Liver (tissue), 9 donors: ENCODE results near the gene OTOG. TPM values are rescaled to one million over a fixed set of nuclear protein-coding genes. Genes with fewer than 3 reads are reported as not detected.

Experiments used
- DNase-seq: peaks from one replicate; pipeline ENCODE4 v3.0.0-alpha.2; 2017; ENCODE audit warnings: low spot score
- H3K27ac ChIP-seq, 2 donors: one replicate each; pipeline ENCODE4 v1.7.0; 2013; ENCODE audit warnings: inconsistent platforms in 2 of 2, low read length in 2 of 2, control low read depth in 1 of 2, low read depth in 1 of 2, mild to moderate bottlenecking in 1 of 2
- H3K27me3 ChIP-seq, 4 donors: one replicate each; pipeline versions ENCODE4 v1.6.1 to v1.7.0; 2013; ENCODE audit warnings: low read length in 3 of 4, inconsistent platforms in 1 of 4, mild to moderate bottlenecking in 1 of 4, moderate library complexity in 1 of 4; ENCODE audit not compliant: control insufficient read depth in 4 of 4, insufficient read depth in 4 of 4
- H3K36me3 ChIP-seq, 4 donors: one replicate each; pipeline versions ENCODE4 v1.6.1 to v1.7.0; 2013; ENCODE audit warnings: low read length in 3 of 4, mild to moderate bottlenecking in 3 of 4, low read depth in 1 of 4, moderate library complexity in 1 of 4; ENCODE audit not compliant: control insufficient read depth in 4 of 4, insufficient read depth in 3 of 4
- H3K4me1 ChIP-seq, 4 donors: one replicate each; pipeline versions ENCODE4 v1.6.1 to v1.7.0; 2013; ENCODE audit warnings: low read length in 3 of 4, mild to moderate bottlenecking in 3 of 4, moderate library complexity in 1 of 4; ENCODE audit not compliant: control insufficient read depth in 4 of 4, insufficient read depth in 4 of 4
- H3K4me3 ChIP-seq, 3 donors: one replicate each; pipeline versions ENCODE4 v1.6.1 to v1.7.0; 2013; ENCODE audit warnings: low read length in 3 of 3, control low read depth in 1 of 3, low read depth in 1 of 3, mild to moderate bottlenecking in 1 of 3
- H3K9ac ChIP-seq, 2 donors: one replicate each; pipeline ENCODE4 v1.7.0; 2013; ENCODE audit warnings: low read length in 2 of 2, mild to moderate bottlenecking in 2 of 2, moderate library complexity in 2 of 2, control low read depth in 1 of 2, low read depth in 1 of 2
- H3K9me3 ChIP-seq, 4 donors: one replicate each; pipeline versions ENCODE4 v1.6.1 to v1.7.0; 2013; ENCODE audit warnings: low read length in 3 of 4; ENCODE audit not compliant: control insufficient read depth in 4 of 4
- ATF3 ChIP-seq: IDR thresholded peaks from 2 replicates; pipeline ENCODE4 v1.6.1; 2016; ENCODE audit warnings: antibody characterized with exemption
- CTCF ChIP-seq: fragments of 150-350 bp; IDR thresholded peaks from 2 replicates; pipeline ENCODE4 v1.5.1; 2017; ENCODE audit warnings: improper control_type of control experiment, low read depth, low read length; ENCODE audit not compliant: missing input control
- FOXA1 ChIP-seq: IDR thresholded peaks from 2 replicates; pipeline ENCODE4 v1.6.1; 2016; ENCODE audit warnings: antibody characterized with exemption
- FOXA2 ChIP-seq: IDR thresholded peaks from 2 replicates; pipeline ENCODE4 v1.6.1; 2016; ENCODE audit warnings: antibody characterized with exemption
- HNF4A ChIP-seq, 2 donors: conservative IDR thresholded peaks; 2 replicates each; pipeline ENCODE4 v1.6.1; 2016; ENCODE audit warnings: antibody characterized with exemption in 2 of 2, mild to moderate bottlenecking in 2 of 2
- HNF4G ChIP-seq: IDR thresholded peaks from 2 replicates; pipeline ENCODE4 v1.6.1; 2016; ENCODE audit warnings: antibody characterized with exemption
- JUND ChIP-seq, 2 donors: IDR thresholded peaks; 2 replicates each; pipeline ENCODE4 v1.6.1; 2016; ENCODE audit warnings: antibody characterized with exemption in 2 of 2
- MAX ChIP-seq: IDR thresholded peaks from 2 replicates; pipeline ENCODE4 v1.6.1; 2016; ENCODE audit warnings: antibody characterized with exemption
- NR2F2 ChIP-seq: IDR thresholded peaks from 2 replicates; pipeline ENCODE4 v1.6.1; 2016; ENCODE audit warnings: antibody characterized with exemption
- RAD21 ChIP-seq, 2 donors: IDR thresholded peaks; 2 replicates each; pipeline ENCODE4 v1.6.1; 2016; ENCODE audit warnings: antibody characterized with exemption in 2 of 2, mild to moderate bottlenecking in 2 of 2
- RXRA ChIP-seq, 2 donors: IDR thresholded peaks; 2 replicates each; pipeline ENCODE4 v1.6.1; 2017 to 2018; ENCODE audit warnings: antibody characterized with exemption in 2 of 2, mild to moderate bottlenecking in 1 of 2
- SP1 ChIP-seq: IDR thresholded peaks from 2 replicates; pipeline ENCODE4 v1.6.1; 2018; ENCODE audit warnings: antibody characterized with exemption, mild to moderate bottlenecking
- WGBS: extraction: QIAGEN DNeasy Blood & Tissue Kit; methylation state at CpG from one replicate; pipeline ENCODE4 v1.1.7; 2013; 5-methylcytosine and 5-hydroxymethylcytosine counted together
- polyA plus RNA-seq, 2 donors: library from polyadenylated mRNA; stranded (reverse) in 1 of 2; unstranded in 1 of 2; fragments of 200-250 nt in 1 of 2; fragments of >200 nt in 1 of 2; fragmentation: Nextera tagmentation in 1 of 2; extraction: Ambion mirVana in 1 of 2; gene quantifications; one replicate each; pipeline versions ENCODE4 v1.2.1 to v1.2.3, GENCODE V29; 2013 to 2015
- total RNA-seq, 2 donors: library from RNA; depleted of rRNA; stranded (reverse); fragments of >200 nt; gene quantifications; one replicate each; pipeline ENCODE4 v1.2.3, GENCODE V29; 2014
- TF ChIP-seq, protein P1 (sequence below): IDR thresholded peaks from 2 replicates; pipeline ENCODE4 v1.6.1; 2016; ENCODE audit warnings: antibody characterized with exemption
- TF ChIP-seq, protein P2 (sequence below): IDR thresholded peaks from 2 replicates; pipeline ENCODE4 v1.6.1; 2016; ENCODE audit warnings: antibody characterized with exemption, mild to moderate bottlenecking
- donor health status: healthy.
- donor health status: healthy.
- donor health status: healthy.
- donor health status: healthy.
- donor health status: healthy.

Gene OTOG
- total and polyA plus RNA-seq, 4 donors: not detected

DNA sequence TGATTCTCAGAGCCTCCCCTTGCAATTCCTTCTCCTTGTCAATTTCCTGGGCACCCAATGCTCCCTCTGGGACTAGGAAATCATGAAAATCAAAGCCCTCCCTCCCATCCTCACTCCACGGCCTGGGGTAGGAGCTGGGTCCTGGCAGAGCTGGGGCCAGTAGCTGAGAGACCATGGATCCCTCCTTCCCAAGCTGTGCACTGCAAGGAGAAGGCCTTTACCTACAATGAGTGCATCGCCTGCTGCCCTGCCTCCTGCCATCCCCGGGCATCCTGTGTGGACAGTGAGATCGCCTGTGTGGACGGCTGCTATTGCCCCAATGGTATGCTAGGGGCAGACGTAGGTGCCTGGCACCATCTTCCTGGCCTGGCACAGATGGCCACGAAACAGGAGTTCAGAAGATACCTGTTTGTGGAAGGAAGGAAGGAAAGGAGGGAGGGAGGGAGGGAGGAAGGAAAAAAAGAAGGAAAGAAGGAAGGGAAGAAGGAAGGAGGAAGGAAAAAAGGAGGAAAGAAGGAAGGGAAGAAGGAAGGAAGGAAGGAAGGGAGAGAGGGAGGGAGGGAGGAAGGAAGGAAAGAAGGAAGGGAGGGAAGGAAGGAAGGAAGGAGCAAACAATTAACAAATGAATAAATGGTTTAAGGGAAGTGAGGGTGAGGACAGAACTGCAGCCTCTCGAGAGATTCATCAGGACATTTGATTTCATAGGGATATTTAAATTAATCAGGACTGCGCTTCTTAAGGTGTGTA lies 12.5 kb downstream of the OTOG start:
- 85% methylated on average over 9 of the region's 9 CpGs for WGBS
- DNase-seq: no peak
- H3K27ac ChIP-seq: no peak overlapping the region
- no peaks in the 10 kb centered on the region for H3K36me3 ChIP-seq
- TF ChIP-seq FOXA1 (no peak), MAX (no peak), HNF4G (no peak), JUND (IDR thresholded peaks at IDR 0.05) (no peak), NR2F2 (no peak), CTCF (no peak)
- TF ChIP-seq, protein P1, sequence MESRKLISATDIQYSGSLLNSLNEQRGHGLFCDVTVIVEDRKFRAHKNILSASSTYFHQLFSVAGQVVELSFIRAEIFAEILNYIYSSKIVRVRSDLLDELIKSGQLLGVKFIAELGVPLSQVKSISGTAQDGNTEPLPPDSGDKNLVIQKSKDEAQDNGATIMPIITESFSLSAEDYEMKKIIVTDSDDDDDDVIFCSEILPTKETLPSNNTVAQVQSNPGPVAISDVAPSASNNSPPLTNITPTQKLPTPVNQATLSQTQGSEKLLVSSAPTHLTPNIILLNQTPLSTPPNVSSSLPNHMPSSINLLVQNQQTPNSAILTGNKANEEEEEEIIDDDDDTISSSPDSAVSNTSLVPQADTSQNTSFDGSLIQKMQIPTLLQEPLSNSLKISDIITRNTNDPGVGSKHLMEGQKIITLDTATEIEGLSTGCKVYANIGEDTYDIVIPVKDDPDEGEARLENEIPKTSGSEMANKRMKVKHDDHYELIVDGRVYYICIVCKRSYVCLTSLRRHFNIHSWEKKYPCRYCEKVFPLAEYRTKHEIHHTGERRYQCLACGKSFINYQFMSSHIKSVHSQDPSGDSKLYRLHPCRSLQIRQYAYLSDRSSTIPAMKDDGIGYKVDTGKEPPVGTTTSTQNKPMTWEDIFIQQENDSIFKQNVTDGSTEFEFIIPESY: no peak
- H3K9ac ChIP-seq: no peak overlapping the region
- H3K27me3 ChIP-seq: peaks cover 0 to 2% (median 0%) of the 10 kb centered on the region in 4 donors
- H3K4me3 ChIP-seq: no peak overlapping the region
- H3K9me3 ChIP-seq: no peaks in the 10 kb centered on the region
- no peaks in the 10 kb centered on the region for H3K4me1 ChIP-seq

GRCh38 chr11:17560281-17561110 lies 13.4 kb downstream of the OTOG start:
- Histone ChIP-seq H3K36me3 (no peaks in the 10 kb centered on the region), H3K4me3 (no peak overlapping the region), H3K27me3 (peaks cover 0 to 2% (median 0%) of the 10 kb centered on the region in 4 donors), H3K4me1 (no peaks in the 10 kb centered on the region), H3K9me3 (no peaks in the 10 kb centered on the region), H3K27ac (no peak overlapping the region), H3K9ac (no peak overlapping the region)
- DNase-seq: no peak
- no peak for TF ChIP-seq RXRA (IDR thresholded peaks at IDR 0.05)
- 63% methylated on average over 12 of the region's 12 CpGs for whole genome bisulfite sequencing

DNA sequence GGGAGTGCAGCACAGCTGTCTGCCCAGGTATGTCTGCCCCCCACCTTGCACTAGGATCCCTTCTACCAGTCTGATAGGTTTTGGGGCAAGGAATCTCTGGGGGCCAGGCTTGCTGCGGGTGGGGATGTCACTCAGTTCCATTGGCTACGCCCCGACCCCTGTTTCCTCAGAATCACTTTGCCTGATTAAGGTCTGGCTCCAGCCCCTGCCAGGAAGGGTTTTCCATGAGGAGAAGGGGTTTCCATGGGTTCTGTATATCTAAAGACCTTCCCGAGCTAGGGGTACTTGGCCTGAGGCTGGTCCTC lies 14.0 kb downstream of the OTOG start:
- Histone ChIP-seq H3K27ac (no peak overlapping the region), H3K36me3 (no peaks in the 10 kb centered on the region), H3K9me3 (no peaks in the 10 kb centered on the region), H3K27me3 (peaks cover 0 to 2% (median 0%) of the 10 kb centered on the region in 4 donors), H3K4me1 (no peaks in the 10 kb centered on the region), H3K9ac (no peak overlapping the region), H3K4me3 (no peak overlapping the region)
- 91% methylated on average over 4 of the region's 4 CpGs for WGBS
- no peak for DNase-seq
- TF ChIP-seq FOXA2 (no peak), ATF3 (no peak), MAX (no peak), RAD21 (IDR thresholded peaks at IDR 0.05) (no peak), NR2F2 (no peak), SP1 (no peak), HNF4A (conservative IDR thresholded peaks at IDR 0.05) (no peak)
- TF ChIP-seq, protein P2, sequence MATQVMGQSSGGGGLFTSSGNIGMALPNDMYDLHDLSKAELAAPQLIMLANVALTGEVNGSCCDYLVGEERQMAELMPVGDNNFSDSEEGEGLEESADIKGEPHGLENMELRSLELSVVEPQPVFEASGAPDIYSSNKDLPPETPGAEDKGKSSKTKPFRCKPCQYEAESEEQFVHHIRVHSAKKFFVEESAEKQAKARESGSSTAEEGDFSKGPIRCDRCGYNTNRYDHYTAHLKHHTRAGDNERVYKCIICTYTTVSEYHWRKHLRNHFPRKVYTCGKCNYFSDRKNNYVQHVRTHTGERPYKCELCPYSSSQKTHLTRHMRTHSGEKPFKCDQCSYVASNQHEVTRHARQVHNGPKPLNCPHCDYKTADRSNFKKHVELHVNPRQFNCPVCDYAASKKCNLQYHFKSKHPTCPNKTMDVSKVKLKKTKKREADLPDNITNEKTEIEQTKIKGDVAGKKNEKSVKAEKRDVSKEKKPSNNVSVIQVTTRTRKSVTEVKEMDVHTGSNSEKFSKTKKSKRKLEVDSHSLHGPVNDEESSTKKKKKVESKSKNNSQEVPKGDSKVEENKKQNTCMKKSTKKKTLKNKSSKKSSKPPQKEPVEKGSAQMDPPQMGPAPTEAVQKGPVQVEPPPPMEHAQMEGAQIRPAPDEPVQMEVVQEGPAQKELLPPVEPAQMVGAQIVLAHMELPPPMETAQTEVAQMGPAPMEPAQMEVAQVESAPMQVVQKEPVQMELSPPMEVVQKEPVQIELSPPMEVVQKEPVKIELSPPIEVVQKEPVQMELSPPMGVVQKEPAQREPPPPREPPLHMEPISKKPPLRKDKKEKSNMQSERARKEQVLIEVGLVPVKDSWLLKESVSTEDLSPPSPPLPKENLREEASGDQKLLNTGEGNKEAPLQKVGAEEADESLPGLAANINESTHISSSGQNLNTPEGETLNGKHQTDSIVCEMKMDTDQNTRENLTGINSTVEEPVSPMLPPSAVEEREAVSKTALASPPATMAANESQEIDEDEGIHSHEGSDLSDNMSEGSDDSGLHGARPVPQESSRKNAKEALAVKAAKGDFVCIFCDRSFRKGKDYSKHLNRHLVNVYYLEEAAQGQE: no peak
- TF ChIP-seq, protein P1: no peak
